Measurements from ENCODE around the gene OR10AG1. TPM values are rescaled to one million over a fixed set of nuclear protein-coding genes. Genes with fewer than 3 reads are reported as not detected.

Gene OR10AG1
- total RNA-seq = not detected in 2 replicates

DNA sequence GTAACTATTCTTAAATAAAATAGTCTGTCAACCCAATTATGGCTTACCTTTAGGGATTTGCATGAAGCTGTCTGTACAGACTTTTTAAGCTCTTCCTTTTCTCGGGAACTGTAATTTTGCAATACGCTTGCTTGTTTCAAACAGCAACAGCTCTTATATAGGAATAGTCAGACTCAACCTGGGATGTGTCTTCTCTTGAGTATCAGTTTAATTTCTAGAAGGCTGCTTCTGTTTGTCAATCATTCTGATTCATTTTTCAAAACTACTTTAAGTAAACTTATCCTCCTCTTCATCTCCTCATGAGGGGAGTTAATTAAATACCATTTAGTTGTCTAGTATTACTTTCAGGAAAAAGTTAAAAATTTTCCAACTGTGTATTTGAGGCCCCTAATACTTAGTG, at the start of gene OR10AG1:
Gene OR10AG1 (minus strand): TSS at position 101 of the 400 bp plus-strand sequence. CDS start 38 bp downstream, at position 63.
- no peak for DNase-seq (ENCODE audit: low read depth)

DNA sequence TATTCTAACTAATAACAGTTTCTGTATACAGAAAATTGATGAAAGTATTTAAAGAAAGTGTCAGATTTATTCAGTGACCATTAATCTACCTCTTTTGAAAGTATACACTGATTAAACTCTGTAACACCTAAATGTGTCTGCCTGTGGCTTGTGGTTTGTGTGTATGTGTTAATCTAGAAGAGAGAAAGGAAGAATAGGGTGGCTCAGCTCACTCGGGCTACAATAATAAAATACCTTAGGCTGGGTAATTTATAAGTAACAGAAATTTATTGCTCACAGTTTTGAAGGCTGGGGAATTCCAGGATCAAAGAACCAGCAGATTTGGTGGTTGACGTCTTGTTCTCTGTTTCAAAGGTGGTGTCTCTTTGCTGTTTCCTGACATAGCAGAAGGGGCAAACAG, 44.1 kb upstream of the OR10AG1 start:
- DNase-seq (ENCODE audit: low read depth) = no peak

- no peak for DNase-seq (ENCODE audit: low read depth)
Observed at GRCh38 chr11:56010716-56011115, 41.0 kb upstream of the OR10AG1 start.

DNA sequence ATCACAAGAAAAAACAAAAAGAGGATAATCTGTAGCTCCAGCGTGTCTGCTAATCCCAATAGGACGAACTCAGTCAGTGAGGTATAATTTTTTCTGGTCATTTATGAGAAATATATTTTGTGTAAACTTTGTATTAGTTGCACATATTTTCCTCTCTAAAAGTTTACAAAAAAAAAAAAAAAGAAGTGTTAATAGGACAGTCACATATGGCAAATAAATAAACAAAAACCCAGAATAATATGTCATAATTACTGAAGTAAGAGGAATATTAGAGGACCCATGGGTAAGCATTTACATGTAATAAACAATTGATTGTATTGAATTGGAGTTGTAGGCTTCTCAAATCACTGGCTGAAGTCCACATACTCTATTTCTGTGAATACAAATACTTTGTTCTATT, 24.8 kb upstream of the OR10AG1 start, which contains the start of gene OR5F1:
Gene OR5F1 (minus strand): TSS at position 101 of the 400 bp plus-strand sequence. CDS start 0 bp downstream, at position 101.
- no peak for DNase-seq (ENCODE audit: low read depth)

DNA sequence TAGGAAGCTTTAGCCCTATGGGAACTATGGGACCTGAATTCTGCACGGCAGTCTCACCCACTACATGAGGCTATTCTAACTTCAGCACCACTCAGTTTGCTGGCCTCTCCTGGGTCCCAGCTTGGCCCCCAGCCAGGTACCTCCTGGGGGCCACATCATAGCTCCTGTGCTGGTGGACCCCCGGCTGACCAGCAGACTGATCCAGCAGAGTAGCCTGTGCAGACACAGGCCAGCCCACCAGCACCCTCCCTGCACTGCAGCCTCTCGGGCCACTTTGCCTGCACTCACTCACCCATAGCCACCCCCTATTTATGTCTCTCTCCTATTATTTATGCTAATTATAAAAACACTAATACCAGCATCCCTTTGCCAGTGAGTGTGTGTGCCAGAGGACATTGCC, 1.2 kb upstream of the OR10AG1 start:
- DNase-seq (ENCODE audit: low read depth) = no peak

DNA sequence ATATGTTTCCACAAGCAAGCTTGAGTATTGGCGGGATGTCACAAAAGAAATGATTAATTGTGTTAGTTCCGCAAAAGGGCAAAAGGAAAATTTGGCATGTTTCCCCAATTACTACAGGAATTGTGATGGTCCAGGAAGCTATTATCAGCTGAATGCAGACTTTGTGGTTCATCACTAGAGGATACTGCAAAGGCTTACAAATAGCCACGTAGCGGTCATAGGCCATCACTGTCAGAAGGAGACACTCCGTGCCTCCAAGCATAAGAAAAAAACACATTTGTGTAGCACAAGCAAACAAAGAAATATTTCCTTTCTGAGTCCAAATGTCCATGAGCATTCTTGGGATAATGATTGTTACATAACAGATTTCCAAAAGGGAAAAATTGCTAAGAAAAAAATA, 1.8 kb downstream of the OR10AG1 start:
- DNase-seq (ENCODE audit: low read depth) = no peak

DNA sequence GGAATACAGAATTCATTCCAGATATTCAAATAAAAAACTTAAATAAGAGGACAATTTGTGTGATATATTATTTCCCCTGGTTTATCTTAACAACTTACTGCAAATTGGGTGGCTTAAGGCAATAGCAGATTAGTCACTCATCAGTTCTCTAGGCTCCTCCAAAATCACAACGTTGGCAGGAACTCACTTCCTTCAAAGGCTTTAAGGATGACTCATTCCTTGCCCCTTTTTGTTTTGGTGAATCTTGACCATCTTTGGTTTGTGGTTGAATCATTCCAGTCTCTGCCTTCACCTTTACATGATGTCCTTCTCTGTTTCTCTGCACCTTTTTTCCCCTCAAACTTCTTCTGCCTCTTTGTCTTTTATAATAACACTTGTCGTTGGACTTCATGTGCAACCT, 3.4 kb downstream of the OR10AG1 start:
- DNase-seq (ENCODE audit: low read depth) = no peak

GRCh38 chr11:55956521-55956920, 13.2 kb downstream of the OR10AG1 start:
- no peak for DNase-seq (ENCODE audit: low read depth)

GRCh38 chr11:55949330-55949729, 20.4 kb downstream of the OR10AG1 start:
- DNase-seq (ENCODE audit: low read depth) = no peak

GRCh38 chr11:55942785-55943392, 26.9 kb downstream of the OR10AG1 start:
- DNase-seq (ENCODE audit: low read depth) = peak; percentile 40

GRCh38 chr11:55936300-55936699, 33.4 kb downstream of the OR10AG1 start, which contains the start of gene OR5I1:
Gene OR5I1, minus strand, starts transcription at chr11:55936400. Its CDS starts 0 bp downstream, at chr11:55936400.
- DNase-seq (ENCODE audit: low read depth) = no peak

GRCh38 chr11:55920537-55920936, 49.2 kb downstream of the OR10AG1 start:
- no peak for DNase-seq (ENCODE audit: low read depth)

Other genes with a start within 250 kb of the OR10AG1 start
- not detected in 2 replicates for gene OR5D13, start 196.5 kb downstream of the OR10AG1 start, total RNA-seq
- gene OR5D14, start 174.4 kb downstream of the OR10AG1 start, total RNA-seq = not detected in 2 replicates
- gene OR5L1, start 158.6 kb downstream of the OR10AG1 start, total RNA-seq = not detected in 2 replicates
- gene OR5D18, start 150.3 kb downstream of the OR10AG1 start, total RNA-seq = not detected in 2 replicates
- gene OR5L2, start 142.7 kb downstream of the OR10AG1 start, total RNA-seq = not detected in 2 replicates
- gene OR5D16, start 131.2 kb downstream of the OR10AG1 start, total RNA-seq = not detected in 2 replicates
- not detected in 2 replicates for gene TRIM51, start 86.6 kb downstream of the OR10AG1 start, total RNA-seq
- gene OR5W2, start 55.4 kb downstream of the OR10AG1 start, total RNA-seq = not detected in 2 replicates
- gene OR5I1, start 33.5 kb downstream of the OR10AG1 start, total RNA-seq = not detected in 2 replicates
- gene OR5F1, start 24.7 kb upstream of the OR10AG1 start, total RNA-seq = not detected in 2 replicates
- not detected in 2 replicates for gene OR5AS1, start 57.7 kb upstream of the OR10AG1 start, total RNA-seq
- gene OR8I2, start 123.4 kb upstream of the OR10AG1 start, total RNA-seq = not detected in 2 replicates
- gene OR8H2, start 133.7 kb upstream of the OR10AG1 start, total RNA-seq = not detected in 2 replicates
- not detected in 2 replicates for gene OR8H3, start 152.4 kb upstream of the OR10AG1 start, total RNA-seq
- gene OR8J3, start 170.3 kb upstream of the OR10AG1 start, total RNA-seq = not detected in 2 replicates
- gene OR8K5, start 190.4 kb upstream of the OR10AG1 start, total RNA-seq = not detected in 2 replicates
- gene OR5J2, start 206.7 kb upstream of the OR10AG1 start, total RNA-seq = not detected in 2 replicates